HG03354 (cell line): ENCODE results near the gene RHBDD1.

Source experiments
- ATAC-seq: cut with Tn5 transposase; IDR thresholded peaks from one replicate; pipeline ENCODE4 v1.9.1; 2021; ENCODE audit warnings: mild to moderate bottlenecking; ENCODE audit not compliant: unreplicated experiment, poor library complexity, severe bottlenecking

The RHBDD1 gene

DNA sequence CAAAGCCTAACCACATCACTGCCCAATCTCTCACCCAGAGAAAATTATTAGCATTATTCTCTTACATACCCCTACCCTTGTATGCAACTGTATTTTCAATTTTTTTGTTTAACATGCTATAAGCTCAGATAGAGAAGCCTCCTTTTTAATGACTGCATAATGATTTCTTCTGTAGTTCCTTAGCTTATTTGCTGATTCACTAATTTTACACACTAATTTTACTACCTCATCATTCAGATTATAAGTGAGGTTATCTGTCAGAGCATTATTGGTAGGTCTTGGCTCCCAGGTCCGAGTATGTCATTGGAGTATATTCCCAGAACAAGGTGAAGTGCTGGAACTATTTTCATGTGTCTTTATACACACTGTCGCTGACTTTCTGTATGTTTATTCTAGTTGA, 45.4 kb downstream of the RHBDD1 start:
- ATAC-seq, result no peak

DNA sequence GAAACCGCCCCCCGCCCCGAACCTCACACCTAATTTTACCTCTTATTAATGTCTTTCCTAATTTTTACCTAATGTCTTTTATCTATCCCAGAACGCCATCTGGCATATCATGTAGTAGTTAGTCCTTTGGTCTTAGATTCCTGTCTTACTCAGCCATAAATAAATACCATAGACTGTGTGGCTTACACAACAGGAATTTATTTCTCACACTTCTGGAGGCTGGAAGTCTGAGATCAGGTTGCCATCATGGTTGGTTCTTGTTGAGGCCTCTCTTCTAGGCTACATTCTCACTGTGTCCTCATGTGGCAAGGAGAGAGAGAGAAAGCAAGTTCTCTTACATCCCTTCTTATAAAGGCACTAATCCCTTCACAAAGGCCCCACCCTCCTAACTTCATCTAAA, 46.8 kb downstream of the RHBDD1 start:
- ATAC-seq, result no peak

DNA sequence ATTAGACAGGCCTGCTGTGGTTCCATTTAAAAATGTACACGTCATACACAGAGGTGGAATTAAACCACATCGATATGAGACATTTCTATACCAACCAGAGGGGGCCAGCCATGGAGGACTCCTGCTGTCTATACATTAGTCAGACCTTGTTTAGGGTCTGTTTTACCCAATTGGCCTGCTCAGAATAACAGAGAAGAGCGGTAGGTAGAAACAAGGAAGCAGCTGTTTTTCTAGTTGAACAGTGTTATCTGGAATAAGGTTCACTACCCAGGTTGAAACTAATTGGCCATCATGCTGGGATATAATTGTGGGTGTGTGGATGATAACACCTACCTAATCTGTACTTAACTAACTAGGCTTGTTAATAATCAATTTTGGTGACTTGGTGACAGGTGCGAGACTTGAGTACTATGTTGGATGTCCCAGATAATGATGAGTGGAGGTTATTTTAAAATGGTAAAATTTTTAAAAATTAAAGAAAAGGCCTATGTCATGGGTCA, 47.5 kb downstream of the RHBDD1 start:
- no peak for ATAC-seq

DNA sequence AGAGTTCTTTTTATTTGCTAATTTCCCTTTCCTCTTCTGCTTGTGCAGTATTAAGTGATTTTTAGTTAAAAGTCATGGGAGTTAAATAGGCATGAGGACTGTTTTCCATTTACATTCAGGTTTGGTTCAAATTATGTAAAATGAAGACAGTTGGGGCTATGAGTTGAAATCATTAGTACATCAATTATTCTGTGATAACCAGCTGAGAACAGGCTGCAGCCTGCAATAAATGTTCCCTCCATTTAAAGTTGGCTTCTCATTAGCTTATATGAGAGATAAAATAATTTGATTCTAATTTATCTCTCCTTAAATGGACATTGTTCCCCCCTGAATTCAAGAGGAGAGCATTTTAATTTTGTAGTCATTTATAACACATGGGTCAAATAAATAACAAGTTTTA, 48.3 kb downstream of the RHBDD1 start:
- ATAC-seq, result no peak

DNA sequence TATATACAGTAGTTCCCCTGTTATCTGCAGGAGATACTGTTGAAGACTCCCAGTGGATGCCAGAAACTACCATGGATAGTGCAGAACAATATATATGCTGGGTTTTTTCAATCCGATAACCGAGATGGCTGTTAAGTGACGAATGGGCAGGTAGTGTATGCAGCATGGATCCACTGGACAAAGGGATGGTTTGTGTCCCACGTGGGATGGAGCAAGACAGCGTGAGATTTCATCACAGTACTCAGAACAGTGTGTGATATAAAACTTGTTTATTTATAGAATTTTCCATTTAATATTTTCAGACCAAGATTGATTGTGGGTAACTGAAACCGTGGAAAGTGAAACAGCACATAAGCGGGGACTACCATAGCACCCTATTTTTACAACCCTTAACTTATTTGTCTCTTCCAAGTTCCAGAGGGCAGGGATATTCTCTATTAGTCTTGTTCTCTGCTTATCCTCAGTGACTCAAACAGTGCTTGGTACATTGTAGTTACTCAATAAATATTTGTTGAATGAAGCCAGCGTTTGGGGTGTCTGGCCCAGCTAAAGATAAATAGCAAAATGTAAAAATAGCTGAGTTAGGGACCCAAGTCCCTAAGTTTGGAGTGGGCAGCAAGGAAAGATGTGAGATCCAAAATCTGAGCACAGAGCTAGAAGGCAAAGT, 50.0 kb downstream of the RHBDD1 start:
- no peak for ATAC-seq

DNA sequence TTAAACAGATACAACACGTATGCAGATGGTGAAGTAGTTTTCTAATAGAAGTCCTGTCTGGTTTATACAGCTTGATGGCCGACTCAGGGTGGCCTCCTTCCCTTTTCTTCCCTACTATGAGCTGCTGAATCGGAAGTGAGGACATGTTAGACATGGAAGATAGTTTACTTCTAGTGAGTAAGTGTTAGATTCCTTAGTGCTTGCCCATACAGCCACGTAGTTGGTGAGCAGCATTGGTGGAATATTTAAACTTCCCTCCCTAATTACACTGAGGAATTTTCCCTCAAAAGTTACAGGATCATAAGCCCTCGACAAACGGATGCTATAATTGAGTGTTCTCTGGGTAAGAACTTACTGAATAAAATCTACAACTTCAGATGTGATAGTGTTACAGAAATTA, 52.1 kb downstream of the RHBDD1 start:
- no peak for ATAC-seq

DNA sequence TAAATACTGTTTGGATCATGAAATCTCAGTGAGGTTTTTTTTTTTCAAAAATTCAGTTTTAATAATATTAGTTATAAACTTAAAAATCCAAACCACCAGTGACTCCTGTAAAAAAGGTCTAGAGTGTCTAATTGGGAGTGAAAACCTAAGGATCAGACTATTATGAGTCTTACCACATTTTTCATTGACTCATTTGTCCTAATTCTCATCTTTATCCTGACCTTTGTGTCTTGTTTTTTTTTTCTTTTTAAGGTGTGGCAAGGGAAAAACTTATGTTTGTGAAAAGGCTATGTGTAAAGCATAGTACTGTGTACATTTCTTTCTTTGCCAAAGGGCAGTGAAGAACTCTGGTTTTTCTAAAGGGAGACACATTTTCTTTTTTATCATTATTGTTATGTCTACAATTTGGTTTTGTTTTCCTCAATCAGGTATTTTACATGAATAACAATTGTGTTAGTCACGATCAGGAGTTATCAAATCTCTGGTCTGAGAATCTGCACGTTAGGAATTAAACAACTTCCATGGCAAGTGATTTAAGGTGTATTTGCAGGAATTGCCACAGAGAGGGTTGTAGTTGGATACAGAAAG, 52.6 kb downstream of the RHBDD1 start:
- ATAC-seq, result no peak

DNA sequence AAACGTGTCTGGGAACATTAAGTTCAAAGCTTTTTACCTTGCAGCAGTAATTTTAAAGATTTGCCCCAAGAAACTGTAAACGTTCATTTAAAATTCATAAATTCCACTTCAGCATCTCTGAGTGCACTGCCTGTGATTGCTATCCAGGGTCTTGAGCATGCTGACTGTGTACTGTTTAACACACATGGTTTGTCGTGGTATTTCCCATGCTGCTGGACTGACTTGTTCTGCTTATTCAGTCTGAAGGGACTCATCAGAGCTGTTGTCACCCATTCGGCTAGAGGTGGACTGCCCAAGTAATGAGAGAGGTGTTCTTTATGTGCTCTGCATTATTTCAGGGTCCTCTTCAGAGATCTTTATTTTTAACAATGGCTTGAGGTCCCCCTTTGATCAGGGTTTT, 53.1 kb downstream of the RHBDD1 start:
- ATAC-seq, result no peak

DNA sequence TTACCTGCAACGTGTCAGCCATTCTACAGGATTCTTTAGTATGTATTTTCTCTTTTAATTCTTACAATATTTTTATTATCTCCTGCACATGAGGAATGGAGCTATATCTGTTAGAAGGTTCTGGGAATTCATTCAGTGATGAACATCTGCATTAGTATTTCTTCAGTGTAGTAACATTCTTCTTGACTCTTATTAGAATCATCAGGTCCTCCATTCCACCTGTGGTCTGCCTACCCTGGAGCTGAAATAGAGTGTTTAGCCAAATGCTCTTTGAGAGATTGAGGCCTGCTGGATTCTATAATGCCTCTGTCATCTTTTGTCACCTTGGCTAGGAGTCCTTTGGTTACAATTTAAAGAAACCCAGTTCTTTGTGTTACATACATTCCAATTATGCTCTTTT, 54.4 kb downstream of the RHBDD1 start:
- ATAC-seq, result no peak

DNA sequence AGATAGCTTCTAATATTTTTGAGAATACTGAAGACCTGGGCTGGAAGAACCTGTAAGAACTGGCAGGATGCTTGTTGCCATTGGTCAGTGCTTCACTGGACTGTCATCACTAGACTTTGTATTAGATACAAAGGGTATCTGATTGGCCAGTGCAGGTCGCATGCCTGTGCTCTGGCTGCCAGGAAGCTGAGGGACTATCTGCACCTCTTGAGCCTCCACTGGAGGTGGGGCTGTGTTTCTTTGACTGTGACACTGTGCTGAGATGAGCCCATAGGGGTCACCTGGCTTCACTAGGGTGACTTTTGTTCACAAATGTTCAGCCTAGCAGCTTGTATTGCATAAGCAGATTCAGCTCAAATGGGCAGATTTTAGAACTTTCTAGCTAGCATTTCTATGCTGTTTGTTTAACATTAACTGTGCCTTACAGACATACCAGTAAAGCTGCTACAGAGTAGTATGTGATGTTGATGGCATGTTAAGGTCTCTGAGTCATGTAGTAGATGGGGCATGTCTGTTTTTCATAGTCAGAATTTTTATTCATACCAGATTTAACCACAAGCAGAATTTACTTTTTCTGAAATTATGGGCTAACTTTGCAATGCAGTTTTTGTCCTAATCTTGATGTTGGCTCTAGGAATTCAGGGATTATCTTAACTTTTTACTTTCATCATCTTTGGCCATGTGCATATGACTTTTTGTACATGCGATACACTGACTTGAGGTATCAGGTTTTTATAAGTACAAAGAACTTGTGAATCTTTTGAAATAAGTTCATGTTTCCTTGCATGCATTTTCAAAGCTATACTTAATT, 56.1 kb downstream of the RHBDD1 start:
- ATAC-seq, result no peak

DNA sequence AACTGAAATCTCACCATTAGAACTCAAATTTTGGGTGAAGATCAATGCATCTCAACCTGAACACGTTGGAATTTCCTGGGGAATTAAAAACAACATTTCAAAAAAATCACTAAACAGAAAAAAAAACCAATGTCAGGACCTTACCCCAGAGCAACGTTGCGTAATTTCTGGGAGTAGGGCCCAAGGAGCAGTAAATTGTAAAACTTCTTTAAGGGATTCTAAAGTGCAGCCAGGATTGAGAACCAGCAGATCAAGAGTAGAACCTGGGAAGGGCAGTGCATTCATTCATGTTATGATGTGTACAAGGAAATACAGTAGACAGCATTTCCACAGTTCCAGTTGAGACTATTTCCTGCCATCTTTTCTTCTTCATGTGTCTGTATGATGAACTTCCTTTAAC, 56.9 kb downstream of the RHBDD1 start:
- no peak for ATAC-seq

DNA sequence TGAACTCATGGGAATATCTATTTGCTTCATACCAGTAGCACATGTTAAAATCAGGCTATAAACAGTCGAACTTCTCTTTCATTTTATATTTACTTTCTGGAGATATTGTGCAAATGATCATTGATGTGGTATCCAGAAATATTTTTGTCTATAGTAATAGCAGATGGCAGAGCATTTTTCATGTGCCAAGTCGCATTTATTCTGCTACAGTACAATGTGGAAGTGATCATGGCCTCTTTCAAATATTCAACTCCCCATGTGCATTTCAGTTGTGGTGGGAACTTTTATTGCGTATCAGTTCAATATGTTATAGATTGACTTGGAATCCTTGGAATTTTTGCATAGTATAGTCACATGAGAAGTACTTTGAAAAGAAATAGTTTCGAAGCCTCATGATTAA, 57.4 kb downstream of the RHBDD1 start:
- no peak for ATAC-seq

DNA sequence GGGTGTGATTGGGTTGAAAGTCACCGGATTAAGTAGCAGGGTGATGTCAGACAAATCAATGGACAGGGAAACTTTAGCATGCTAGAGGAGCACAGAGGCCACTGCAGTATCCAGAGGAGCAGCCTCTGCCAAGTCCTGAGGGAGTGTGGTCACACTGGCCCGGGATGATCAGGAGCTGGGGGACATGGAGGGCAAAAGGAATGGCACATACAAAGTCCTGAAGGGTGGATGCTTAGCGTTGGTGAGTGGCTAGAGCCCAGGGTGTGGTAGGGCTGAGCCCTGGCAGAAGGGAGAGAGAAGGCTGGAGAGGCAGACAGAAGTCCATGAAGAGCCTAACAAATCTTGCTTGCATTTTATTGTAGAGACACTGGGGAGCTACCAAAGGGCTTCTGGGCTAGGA, 58.9 kb downstream of the RHBDD1 start:
- no peak for ATAC-seq

DNA sequence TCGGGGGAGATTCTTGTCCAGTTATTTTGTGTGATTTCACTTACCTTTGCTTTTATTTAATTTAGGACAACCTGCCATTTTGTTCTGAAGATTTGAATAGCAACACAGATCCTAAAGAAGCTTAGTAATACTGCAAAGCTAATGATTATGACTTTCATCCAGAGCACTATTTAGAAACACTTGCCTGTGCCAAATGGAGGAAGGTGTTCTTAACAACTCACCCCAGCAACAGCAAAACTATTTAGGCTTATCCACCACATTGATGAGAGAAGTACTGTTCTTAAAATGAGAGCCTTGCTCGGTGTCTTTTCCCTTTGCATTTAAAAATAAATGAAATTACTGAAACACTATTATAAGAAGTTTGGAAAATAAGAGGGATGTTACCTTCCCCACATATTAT, 59.7 kb downstream of the RHBDD1 start:
- no peak for ATAC-seq

DNA sequence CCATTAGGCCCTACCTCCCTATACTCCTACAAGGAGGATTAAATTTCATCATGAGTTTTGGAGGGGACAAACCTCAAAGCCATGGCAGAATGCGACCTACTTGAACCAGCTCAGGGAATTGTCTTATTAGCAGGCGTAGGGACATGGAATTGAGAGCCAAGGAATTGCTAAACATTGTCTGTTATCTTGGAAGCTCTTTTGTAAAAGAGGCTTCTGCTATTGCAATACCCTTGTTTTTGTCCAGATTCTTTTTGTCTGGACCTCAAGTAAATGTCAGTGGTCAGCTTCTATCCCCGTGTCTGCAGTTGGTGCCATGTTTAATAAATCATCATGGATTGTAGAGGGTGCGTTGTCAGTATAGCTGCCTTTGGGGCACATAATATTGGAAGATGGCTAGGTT, 62.3 kb downstream of the RHBDD1 start:
- ATAC-seq, result no peak

DNA sequence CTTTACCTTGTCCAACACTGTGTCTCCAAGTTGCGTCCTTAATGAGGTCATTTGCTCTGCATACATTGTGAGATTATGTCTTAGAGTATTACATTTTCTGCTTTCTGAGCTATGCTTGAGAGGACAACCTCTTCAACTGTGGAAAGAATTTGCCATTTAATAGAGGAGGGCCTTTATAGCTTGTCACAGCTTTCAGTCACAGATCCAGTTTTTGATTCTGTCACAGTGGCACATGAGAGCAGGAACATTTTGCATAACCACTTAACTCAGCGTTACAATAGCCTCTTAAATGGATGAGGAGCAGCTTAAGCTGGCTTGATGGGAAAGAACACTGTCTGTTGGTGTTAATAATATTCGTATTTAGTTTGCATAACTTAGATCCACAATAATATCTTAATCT, 63.0 kb downstream of the RHBDD1 start:
- no peak for ATAC-seq

DNA sequence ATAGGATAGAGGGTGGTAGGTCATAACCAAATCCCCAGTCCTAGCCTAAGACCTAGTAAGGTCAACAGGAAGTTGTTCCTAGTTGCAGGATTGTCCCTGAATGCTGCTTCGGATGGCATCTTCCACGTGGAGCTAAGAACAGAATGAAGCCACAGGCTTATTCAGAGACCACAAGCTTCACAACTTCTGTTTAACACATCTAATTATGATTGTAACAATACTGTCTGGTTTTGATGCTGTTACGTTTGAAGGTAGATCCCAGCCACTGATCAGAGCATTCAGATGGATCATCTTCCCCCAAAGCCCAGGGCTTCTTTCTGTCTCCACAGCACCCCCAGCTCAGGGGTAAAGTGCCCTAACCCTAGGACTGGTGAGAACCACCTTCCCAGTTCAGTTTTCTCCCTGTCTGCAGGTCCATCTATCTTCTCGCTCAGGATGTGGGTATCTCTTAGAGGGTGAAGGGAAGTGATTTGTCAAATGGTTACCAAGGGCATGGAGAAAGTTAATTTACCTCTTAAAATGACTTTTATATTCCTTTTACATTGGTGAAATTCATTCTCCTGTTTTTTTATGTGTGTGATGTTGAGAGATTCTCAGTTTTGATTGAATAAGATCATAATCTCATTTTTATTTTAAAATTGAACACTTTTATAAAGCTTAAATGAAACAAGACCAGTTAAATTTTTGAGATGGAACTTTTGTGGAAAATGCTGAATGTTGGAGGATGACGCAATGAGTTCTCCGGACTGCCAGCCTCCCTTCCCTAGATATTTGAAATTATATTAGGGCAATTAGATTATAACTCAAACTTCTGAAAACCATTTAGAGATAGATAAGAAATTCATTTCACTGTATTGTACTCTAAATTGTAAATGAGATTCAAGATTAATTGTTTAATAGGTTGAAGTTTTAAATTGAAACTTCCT, 66.5 kb downstream of the RHBDD1 start:
- no peak for ATAC-seq

DNA sequence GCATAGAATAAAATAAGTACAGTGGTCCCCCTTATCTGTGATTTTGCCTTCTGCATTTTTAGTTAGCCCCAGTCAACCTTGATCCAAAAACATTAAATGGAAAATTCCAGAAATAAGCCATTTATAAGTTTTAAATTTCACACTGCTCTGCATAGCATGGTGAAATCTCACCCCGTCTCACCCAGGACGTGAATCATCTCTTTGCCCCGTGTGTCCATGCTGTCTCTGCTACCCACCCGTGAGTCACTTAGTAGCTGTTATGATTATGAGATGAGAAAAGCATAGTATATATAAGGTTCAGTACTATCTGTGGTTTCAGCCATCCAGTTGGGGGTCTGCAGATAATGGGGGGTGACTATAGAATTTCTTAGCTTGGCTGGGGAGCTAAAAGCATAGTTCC, 67.3 kb downstream of the RHBDD1 start:
- no peak for ATAC-seq

DNA sequence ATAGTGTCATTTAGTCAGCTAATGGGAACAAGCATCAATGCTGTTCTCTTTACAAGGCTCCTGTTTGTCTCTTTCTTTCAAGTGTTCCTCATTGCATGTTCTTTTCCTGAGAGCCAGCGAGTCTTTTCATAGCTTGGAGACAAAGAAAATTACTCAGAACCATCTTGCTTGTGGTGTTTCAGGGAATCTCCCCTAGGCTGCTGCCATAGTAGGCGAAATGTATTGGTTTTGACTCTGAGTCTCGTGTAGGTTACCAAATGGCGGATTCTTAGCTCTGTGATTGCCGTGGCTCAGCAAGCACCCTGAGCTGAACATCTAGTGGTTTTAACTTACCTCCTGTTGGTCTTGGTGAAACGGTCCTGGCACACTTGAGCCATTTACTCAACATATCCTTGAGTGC, 68.7 kb downstream of the RHBDD1 start:
- peak; percentile 35 for ATAC-seq

DNA sequence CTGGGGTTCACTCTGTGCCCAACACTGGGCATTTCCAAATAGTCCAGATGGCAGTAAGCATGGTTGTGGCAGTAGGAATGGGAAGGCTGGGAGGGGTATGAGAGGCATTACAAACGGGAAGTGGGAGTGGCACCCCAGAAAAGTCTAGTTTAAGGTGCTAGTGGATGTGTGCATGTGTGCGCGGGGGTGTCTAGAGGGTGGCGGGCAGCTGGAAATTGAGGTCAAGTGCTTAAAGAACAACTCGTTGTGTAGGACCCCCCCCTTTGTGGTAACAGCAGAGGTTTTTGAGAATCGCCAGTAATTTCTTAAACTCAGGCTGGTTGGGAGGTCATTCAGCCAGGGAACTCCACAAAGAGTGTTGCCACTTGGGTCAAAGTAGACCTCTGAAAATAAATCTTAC, 69.9 kb downstream of the RHBDD1 start:
- ATAC-seq, result peak; percentile 34
